Activated CD4-positive, CD25-positive, alpha-beta regulatory T cell treated with anti-CD3 and anti-CD28 coated beads, Interleukin-2, amount 50 U/mL, for 72 hours (primary cell): ENCODE data around the gene CFHR5.
"Not testable (repeated sequence)": the region's sequence is repeated elsewhere in the genome, so short reads cannot be mapped to it uniquely, and the experiment has no call there.

Source experiments
- DNase-seq: peaks from one replicate; pipeline ENCODE4 v3.0.0; 2021

Gene CFHR5

DNA sequence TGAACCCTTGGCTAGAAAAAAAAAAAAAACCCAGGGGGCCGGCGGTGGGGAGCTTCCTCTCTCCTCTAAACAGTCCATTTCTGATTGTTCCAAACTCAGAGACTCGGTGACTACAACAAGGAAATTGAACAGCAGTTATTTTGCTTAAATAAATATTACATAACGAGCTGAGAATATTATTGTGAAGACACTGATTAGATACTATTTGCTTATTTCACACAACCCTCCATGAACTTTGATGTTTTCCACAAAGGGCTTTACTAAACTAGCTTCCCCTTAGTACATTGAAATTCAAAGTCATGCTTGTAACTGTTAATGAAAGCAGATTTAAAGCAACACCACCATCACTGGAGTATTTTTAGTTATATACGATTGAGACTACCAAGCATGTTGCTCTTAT, at the start of gene CFHR5:
TSS of gene CFHR5 (plus strand) at position 279 of the 400 bp plus-strand sequence. CDS start at position 388, 109 bp downstream.
- DNase-seq: no peak

DNA sequence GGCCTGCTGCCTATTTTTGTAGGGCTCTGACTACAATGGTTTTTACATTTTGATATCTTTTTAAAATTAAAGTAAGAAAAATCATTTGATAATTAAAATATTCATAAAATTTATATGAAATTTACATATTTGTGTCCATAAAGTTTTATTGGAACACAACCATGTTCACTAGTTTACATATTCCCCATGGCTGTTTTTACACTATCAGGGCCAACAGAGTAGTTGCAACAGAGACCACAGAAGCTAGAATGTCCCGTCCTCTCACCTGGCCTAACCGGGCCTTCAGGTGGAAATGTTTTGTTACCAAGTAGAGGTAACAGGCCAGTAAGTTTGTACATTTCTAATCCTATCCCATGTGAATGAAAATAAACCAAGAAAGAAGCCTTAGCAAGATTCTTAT, 44.5 kb upstream of the CFHR5 start:
- DNase-seq: not testable (repeated sequence)

DNA sequence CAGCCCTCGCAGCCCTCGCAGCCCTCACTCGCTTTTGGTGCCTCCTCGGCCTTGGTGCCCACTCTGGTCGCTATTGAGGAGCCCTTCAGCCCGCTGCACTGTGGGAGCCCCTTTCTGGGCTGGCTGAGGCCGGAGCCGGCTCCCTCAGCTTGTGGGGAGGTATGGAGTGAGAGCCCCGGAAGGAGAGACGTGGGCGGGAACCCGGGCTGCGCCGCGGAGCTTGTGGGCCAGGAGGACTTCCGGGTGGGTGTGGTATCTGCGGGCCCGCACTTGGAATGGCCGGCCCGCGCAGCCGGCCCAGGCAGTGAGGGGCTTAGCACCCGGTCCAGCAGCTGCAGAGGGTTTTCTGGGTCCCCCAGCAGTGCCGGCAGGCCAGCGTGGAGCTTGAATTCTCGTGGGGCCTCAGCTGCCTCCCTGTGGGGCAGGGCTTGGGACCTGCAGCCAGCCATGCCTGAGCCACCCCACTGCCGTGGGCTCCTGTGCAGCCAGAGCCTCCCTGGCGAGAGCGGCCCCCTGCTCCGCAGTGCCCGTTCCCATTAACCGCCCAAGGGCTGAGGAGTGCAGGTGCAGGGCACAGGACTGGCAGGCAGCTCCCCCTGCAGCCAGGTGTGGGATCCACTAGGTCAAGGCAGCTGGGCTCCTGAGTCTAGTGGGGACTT, 43.7 kb upstream of the CFHR5 start:
- DNase-seq: no peak

DNA sequence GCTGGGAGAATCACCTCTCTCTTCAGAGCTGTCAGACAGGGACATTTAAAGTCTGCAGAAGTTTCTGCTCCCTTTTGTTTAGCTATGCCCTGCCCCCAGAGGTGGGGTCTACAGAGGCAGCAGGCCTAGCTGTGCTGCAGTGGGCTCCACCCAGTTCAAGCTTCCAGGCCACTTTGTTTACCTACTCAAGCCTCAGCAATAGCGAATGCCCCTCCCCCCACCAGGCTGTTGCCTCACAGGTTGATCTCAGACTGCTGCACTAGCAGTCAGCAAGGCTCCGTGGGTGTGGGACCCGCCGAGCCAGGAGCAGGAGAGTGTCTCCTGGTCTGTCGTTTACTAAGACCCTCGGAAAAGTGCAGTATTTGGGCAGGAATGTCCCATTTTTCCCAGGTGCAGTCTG, 35.9 kb upstream of the CFHR5 start:
- DNase-seq: not testable (repeated sequence)

DNA sequence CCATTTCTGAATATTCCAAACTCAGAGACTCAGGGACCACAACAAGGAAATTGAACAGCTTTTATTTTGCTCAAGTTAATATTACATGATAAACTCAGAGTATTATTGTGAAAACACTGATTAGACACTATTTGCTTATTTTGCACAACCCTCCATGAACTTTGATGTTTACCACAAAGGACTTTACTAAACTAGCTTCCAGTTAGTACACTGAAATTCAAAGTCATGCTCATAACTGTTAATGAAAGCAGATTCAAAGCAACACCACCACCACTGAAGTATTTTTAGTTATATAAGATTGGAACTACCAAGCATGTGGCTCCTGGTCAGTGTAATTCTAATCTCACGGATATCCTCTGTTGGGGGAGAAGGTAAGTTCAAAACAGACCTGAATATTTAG, 33.8 kb upstream of the CFHR5 start, which contains the start of gene CFHR2:
TSS of gene CFHR2 (plus strand) at position 171 of the 400 bp plus-strand sequence. CDS start at position 314, 143 bp downstream.
- not testable (repeated sequence) for DNase-seq

DNA sequence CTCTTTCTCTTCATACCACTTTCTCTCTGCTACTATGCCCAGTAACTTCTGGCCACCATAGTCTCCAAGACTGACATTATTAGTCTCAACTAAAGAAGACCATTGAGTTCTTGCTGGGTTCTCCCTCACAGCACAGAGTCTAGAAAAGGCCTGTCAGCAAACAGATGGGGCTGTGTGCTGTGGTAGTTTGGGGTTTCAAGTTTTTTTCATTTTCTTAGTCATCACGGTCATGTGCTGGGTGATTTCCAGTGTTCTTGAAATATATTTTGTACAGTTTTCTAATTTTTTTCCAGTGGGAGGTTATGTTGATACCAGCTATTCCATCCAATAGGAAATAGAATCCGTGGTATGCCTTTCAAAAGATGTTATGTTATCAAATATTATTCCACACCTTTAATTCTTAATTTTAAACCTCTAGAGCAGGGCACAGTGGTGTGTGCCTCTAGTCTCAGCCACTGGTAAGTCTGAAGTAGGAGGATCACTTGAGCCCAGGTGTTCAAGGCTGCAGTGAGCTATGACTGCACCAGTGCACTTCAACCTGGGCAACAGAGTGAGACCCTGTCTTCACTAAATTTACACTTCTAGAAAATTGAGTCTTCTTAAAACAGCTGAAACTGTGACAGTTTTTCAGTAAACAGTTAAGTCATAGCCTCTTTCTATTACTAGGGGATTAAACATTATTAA, 25.5 kb upstream of the CFHR5 start:
- no peak for DNase-seq

DNA sequence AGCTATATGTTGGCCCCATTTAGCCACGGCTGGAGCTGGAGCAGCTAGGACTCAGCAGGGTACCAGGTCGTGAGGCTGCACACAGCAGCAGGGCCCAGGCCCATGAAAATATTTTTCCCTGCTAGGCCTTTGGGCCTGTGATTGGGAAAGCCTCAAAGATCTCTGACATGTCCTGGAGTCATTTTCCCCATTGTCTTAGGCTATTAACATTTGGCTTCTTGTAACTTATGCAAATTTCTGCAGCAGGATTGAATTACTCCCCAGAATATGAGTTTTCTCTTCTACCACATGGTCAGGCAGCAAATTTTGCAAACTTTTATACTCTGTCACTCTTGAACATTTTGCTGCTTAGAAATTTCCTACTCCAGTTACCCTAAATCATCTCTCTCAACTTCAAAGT, 22.6 kb upstream of the CFHR5 start:
- DNase-seq: no peak

DNA sequence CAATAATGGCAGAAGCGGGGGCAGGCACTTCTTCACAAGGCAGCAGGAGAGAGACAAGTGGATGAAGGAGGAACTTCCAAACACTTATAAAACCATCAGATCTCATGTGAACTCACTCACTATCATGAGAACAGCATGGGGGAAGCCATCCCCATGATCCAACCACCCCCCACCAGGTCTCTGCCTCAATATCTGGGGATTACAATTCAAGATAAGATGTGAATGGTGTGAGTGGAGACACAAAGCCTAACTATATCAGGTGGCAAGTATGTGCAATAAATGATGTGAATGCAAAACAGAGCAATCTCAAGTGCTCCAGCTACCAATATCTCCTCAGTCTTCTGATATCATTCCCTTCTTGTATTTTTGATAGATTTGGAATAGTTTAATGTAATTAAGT, 21.4 kb upstream of the CFHR5 start:
- no peak for DNase-seq

DNA sequence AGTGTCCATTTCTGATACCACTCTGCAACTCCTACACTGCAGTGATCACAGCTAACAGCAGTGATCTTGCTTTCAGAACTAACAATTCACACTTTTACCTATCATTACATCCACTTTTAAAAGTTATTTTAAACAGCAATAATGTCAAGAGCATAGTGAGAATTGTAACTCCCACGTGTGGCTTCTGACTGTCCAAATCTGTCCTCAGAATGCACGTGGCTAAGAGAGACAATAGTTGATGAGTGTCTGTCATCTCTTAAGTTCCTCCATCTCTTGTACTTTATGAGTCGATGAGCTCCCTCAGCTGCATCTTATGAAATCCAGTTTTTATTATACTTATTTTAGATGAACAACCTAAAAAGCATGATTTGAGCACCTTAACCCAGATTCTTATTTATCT, 16.5 kb upstream of the CFHR5 start:
- no peak for DNase-seq

DNA sequence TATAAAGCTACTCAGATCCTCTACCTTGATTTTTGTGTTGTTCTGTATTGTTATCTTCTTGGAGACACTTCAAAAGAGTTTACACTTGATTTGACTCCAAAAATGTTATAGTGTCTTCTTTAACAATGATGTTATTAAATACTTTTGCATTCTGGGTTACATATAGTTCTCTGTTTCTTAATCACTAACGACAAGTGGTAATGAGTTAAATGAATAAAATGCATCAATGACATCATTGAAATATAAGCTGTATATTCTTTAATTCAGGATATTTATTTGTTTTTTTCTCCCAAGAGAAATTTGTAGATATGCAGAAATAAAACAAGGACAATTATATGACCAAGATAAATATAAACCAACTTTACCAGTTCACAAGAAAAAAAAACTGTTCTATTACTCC, 7.2 kb upstream of the CFHR5 start:
- DNase-seq: no peak

DNA sequence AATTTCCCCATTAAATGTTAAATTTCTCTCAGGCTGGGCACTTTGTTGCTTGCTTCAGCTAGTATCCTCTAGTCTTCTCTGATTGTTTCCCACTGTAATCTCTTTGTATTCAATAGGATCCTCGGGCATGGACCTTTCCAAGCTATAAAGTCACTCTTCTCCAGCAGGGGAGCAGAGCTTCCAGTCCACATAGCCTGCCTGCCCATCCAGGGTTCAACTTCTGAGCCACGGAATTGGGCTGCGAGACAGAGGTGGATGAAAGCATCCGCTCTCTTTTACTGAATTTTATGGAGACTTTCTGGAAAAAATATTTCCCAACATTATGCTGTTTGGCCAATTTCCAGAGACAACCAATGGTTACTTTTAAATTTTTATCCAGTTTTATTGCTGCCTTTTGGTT, 1.1 kb upstream of the CFHR5 start:
- DNase-seq: no peak

DNA sequence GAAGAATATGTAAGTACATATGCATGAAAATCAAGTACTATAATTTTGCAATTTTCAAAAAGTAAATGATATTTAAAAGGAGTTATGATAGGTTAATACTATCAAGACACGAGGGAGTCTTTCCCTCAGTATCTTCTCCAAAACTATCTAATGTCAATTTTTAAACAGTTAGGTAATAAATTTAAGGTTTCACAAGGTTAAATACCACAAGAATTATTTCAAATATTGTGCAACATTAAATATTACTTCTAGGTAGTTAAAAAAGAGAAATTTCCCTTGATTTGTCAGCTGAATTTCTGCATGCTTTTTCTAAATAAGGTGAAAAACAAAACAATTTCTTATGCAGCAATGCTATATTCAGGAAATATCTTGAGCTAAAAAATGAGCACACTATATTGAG, 3.5 kb downstream of the CFHR5 start:
- no peak for DNase-seq

DNA sequence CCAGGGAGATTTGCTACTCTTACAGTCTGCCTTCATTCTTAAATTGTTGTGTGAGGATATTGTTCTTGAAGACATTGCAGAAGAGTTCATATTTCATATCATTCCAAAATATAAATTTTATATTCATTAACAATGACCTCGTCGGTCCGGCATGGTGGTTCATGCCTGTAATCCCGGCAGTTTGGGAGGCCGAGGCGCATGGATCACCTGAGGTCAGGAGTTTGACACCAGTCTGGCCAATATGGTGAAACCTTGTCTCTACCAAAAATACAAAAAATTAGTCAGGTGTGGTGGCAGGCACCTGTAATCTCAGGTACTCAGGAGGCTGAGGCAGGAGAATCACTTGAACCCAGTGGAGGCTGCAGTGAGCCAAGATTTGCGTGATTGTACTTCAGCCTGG, 4.9 kb downstream of the CFHR5 start:
- not testable (repeated sequence) for DNase-seq

DNA sequence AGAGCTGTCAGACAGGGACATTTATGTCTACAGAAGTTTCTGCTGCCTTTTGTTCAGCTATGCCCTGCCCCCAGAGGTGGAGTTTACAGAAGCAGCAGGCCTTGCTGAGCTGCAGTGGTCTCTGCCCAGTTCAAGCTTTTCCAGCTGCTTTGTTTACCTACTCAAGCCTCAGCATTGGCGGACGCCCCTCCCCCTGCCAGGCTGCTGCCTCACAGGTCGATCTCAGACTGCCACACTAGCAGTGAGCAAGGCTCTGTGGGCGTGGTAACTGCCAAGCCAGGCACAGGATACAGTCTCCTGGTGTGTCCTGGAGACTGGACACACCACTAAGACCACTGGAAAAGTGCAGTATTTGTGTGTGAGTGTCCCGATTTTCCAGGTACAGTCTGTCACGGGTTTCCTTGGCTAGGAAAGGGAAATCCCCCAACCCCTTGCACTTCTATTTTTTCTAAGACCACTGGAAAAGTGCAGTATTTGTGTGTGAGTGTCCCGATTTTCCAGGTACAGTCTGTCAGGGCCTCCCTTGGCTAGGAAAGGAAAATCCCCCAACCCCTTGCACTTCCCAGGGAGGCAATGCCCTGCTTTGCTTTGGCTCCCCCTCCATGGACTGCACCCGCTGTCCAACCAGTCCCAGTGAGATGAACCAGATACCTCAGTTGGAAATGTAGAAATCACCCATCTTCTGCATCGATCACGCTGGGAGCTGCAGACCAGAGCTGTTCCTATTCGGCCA, 14.7 kb downstream of the CFHR5 start:
- not testable (repeated sequence) for DNase-seq

DNA sequence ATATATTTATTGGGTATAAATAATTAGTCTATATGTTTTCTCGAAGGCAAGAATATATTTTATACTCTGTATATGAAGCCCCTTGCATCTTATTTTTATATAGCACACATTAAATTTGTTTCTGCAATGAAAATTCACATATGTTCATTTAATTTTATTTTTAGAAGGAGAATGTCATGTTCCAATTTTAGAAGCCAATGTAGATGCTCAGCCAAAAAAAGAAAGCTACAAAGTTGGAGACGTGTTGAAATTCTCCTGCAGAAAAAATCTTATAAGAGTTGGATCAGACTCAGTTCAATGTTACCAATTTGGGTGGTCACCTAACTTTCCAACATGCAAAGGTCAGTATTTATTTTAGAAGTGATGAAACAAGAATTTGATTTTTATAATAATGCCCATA, 16.6 kb downstream of the CFHR5 start:
- DNase-seq: no peak

DNA sequence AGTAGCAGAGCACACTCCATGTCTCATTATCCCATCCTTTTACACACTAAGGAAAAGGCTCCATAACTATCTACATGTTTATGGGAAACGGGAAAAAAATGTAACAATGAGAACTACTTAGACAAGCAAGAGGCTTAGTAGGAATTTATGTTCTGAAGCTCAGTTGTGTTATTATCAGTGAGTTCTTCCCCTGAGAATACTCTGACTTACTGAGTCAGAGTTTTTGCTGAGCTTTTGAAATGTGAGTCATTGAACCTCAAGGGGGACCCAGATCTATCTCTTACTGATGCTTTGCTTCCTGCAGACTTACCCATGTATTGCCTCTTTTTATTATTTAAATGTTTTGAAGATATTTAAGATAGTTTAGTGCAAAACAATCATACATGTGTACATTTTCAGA, 20.1 kb downstream of the CFHR5 start:
- DNase-seq: no peak

DNA sequence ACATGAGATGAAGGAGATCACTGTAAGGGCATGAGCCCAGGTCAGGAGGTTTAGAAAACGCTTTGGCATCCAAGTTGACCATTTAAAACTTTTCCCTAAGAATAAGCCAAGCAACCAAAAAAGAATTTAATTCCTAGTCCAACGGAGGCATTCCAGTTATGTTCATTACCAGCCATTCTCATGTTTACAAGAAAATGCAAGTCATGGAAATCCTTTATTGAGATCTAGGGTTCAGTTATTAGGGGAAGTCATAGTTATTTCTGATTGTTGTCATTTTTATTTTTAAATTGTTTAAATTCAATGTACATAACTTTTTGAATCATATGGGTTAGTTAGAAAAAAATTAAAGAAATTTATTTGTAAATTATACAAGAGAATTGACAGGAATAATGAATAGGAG, 24.5 kb downstream of the CFHR5 start:
- no peak for DNase-seq

DNA sequence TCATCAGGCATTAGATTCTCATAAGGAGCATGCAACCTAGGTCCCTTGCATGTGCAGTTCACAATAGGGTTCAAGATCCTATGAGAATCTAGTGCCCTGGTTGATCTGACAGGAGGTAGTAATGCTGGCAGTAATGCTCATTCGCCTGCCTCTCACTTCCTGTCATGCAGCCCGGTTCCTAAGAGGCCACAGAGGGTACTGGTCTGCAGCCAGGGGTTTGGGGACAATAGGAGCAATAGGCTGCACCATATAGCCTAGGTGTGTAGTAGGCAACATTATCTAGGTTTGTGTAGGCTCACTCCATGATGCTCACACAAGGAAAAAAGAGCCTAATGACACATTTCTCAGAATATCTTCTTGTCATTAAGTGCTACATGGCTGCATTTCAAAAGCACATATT, 25.8 kb downstream of the CFHR5 start:
- DNase-seq: no peak

DNA sequence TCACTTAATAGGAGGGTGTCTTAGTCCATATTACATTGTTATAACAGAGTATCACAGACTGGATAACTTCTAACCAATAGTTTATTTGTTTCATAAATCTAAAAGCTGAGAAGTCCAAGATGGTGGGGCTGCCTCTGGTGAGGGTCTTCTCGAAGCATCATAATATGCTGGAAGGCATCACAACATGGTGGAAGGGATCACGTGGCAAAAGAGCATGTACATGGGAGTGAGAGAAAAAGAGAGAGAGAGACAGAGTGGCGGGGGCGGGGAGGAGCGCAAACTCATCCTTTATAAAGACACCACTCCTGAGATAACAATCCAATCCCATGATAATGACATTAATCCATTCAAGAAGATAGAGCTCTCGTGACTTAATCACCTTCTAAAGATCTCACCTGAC, 31.5 kb downstream of the CFHR5 start:
- DNase-seq: no peak

DNA sequence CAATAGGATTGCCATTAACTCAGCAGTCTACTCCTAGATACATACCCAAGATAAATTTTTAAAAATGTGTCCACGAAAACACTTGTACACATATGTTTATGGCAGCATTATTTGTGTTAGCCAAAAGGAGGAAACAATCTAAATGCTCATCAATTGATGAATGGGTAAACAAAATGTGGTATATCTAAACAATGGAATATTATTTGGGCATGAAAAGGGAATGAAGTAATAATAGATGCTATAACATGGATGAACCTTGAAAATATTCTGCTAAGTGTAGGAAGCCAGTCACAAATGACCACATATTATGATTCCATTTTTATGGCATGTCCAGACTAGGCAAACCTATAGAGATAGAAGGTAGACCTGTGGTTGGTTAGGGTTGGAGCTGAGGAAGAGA, 34.3 kb downstream of the CFHR5 start:
- no peak for DNase-seq

DNA sequence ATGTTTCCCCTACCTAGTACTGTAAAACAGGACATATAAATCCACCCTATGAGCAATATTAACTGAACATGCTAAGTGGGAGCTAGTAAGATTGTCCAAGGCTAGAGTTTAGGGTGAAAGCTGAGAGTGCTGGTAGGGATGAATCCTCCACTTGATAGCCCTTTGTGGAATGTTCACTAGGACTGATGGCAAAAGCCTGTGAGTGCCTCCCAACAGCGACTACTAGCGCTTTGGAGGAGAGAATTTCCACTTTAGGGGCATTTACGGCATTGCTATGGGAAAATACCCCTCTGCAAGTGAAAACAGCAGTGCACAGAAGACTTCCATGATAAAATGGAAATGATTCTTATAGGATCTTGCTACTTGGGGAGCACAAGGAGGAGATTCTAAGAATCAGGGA, 35.9 kb downstream of the CFHR5 start:
- DNase-seq: no peak

DNA sequence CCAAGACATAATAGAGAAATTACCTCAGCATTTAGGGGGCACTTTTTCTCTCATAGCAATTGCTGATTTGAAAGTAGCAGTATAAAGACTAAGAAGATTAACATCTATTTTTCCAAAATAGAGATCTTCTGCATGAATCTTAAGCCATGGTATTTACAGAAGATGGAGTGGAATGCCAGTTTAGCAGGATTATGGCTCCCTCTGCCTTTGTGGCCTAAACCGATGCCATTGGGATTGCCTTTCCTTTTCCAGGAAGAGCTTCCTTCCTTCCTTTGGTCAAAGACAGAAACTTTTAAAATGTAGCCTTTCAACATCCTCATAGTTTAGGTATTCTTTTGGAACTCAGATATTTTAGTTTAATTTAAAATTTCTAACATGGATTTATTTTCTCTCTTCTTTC, 39.4 kb downstream of the CFHR5 start:
- DNase-seq: no peak

DNA sequence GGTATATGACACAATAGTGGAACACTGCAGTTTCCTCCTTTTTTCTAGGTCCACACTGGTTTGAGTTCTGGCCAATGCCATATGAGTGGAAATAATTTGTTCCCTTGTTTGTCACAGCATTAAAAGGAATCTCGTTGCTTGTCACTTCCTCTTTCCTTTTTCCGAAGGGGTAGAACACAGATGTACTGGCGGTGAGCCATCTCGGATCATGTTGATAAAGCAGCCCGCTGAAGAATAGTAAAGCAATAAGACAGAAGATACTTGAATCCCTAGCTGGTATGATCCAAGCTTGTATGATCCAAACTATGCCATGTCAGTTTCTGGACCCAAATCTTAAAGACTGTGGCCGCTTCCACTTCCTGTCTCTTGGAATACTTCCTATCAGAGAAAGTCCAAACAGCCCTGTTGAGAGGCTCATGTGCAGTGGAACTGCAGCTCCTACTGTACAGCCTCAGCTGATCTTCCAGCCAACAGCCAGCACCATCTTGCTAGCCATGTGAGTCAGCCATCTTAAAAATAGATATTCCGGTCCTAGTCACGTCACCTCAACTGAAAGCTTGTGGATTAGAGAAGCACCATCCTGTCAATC, 40.3 kb downstream of the CFHR5 start:
- DNase-seq: no peak

DNA sequence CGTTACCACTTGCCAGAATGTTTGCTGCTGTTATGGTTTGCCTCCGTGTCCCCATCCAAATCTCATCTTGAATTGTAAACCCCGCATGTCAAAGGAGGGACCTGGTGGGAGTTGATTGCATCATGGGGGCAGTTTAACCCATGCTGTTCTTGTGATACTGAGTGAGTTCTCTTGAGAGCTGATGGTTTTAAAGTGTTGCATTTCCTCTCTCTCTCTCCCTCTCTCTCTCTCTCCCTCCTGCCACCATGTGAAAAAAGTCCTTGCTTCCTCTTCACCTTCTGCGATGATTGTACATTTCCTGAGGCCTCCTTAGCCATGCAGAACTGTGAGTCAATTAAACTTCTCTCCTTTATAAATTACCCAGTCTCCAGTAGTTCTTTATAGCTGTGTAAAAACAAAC, 44.4 kb downstream of the CFHR5 start:
- no peak for DNase-seq
